Activated T-cell treated with anti-CD3 and anti-CD28 coated beads for 1 hour (primary cell): ENCODE results near the gene LRRC26.
A peak's percentile ranks its signal among the peaks of the same experiment; 100 is the strongest.
"Not testable (repeated sequence)": the region's sequence is repeated elsewhere in the genome, so short reads cannot be mapped to it uniquely, and the experiment has no call there.

Source experiments
- DNase-seq: peaks from one replicate; pipeline ENCODE4 v3.0.0-alpha.2; 2020; ENCODE audit warnings: low read depth

LRRC26 gene

GRCh38 chr9:137135154-137135553 lies 34.7 kb downstream of the LRRC26 start:
- DNase-seq: not testable (repeated sequence)

GRCh38 chr9:137134191-137134590 lies 35.7 kb downstream of the LRRC26 start:
- no peak for DNase-seq

DNA sequence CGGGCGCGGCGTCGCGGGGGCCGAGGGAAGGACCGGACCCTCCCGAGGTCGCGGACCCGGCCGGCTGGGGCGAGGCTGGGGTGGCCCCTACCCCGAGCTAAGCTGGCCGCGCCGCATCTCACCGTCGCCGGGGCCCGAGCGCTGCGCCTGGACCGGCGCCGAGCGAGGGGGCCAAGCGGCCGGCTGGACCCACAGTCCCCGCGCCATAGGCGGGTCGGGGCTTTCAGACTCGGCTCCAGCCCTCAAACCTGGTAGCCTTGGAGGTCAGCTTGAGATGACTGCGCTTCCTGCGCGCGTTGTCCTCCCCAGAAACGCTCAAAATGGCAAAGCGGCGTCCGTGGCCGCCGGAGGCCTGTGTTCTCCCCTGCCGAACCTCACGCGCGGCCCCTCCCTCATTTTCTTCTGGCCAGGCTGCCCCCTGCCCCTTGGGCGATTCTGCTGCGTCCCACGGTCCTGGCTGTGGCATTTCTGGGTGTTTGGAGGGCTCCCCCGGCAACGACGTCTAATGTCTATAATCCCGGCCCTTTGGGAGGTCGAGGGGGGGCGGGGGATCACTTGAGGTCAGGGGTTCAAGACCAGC lies 39.6 kb downstream of the LRRC26 start:
- no peak for DNase-seq

- DNase-seq: peak; percentile 78
These were observed 40.2 kb downstream of the LRRC26 start for GRCh38 chr9:137129456-137130175.

GRCh38 chr9:137128862-137129455 lies 40.9 kb downstream of the LRRC26 start:
- no peak for DNase-seq

DNA sequence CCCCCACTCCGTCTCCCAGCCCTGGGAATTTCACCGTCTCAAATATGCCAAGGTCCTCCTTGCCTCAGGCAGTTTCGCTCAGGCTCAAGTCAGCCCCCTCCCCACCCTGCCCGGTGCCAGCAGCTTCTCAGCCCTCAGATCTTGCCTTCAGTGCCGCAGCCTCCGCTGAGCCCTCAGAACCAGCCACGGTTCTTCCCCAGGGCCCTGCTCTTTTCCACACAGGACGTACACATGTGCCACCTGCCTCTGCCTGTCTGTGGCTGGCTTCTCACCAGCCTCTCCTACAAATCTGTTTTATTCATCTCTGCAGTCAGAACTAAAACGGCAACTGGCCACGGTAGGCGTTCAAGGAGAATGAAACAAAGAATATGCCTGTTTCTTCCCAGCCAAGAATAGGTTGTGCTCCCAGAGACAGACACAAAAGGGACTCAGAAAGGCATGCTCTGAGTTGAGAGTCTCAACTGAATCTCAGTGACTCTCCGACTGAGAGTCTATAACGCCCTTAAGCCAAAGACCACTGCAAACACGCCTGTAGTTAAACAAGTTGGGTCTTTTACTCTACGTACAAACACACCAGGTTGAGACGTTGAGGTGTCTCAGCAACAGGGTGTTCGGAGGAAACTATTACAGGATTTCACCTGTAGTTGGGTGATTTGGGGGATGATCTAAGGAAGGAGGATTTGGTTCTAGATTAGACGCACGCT lies 41.5 kb downstream of the LRRC26 start:
- DNase-seq: no peak

GRCh38 chr9:137127301-137128157 lies 42.3 kb downstream of the LRRC26 start:
- no peak for DNase-seq

- DNase-seq: no peak
These were observed 43.1 kb downstream of the LRRC26 start for GRCh38 chr9:137126786-137127185.

DNA sequence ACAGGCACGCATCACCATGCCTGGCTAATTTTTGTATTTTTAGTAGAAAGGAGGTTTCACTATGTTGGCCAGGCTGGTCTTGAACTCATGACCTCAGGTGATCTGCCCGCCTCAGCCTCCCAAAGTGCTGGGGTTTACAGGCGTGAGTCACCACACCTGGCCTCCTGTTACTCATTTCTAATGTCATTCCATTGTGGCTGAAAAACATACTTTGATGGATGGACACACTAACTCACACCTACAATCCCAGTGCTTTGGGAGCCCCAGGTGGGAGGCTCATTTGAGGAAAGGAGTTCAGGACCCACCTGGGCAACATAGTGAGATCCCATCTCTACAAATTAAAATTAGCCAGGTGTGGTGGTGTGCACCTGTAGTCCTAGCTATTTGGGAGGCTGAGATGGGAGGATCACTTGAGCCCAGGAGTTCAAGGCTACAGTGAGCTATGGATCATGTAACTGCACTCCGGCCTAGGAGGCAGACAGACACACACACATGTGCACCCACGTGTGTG lies 45.8 kb downstream of the LRRC26 start:
- DNase-seq: not testable (repeated sequence)

- no peak for DNase-seq
These were observed 46.4 kb downstream of the LRRC26 start for GRCh38 chr9:137123468-137123837.

DNA sequence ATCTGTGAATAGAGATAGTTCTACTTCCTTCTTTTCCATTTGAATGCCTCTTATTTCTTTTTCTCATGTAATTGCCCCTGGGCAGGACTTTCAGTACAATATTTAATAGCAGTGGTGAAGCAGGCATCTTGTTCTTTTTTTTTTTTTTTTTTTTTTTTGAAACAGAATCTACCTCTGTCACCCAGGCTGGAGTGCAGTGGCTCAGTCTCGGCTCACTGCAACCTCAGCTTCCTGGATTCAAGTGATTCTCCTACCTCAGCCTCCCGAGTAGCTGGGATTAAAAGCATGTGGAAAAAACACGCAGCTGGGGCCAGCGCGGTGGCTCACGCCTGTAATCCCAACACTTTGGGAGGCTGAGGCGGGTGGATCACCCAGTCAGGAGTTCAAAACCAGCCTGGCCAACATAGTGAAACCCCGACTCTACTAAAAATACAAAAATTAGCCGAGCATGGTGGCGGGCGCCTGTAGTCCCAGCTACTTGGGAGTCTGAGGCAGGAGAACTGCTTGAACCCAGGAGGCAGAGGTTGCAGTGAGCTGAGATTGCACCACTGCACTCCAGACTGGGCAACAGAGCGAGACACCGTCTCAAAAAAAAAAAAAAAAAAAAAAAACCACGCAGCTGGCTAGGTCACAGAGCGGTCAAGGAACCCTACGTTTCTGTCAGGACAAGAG lies 46.9 kb downstream of the LRRC26 start:
- DNase-seq: not testable (repeated sequence)

DNA sequence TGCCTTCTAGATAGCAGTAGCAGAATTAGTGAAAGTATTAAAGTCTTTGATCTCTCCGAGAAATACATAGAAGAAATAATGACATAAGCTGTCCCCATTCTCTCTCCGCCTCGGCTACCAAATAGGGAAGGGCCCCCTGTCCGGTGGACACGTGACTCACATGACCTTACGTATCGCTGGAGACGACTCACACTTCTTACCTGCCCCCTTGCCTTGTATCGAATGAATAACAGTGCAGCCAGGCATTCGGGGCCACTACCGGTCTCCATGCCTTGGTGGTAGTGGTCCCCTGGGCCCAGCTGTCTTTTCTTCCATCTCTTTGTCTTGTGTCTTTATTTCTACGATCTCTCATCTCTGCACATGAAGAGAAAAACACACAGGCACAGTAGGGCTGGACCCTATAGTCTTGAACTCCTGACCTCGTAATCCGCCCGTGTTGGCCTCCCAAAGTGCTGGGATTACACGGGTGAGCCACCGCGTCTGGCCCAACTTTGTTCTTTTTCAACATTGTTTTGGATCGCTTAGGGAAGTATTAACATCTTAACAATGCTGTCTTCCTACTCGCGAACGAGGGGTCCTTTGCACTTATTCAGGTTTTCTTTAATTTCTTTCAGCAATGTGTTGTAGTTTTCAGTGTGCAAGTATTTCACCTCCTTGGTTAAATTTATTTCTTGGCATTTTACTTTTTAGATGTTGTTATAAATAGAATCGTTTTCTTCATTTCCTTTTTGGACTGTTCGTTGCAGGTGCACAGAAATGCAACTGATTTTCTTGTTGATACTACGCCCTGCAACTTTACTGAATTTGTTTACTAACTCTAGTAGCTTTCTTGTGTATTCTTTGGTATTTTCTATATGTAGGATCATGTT lies 47.7 kb downstream of the LRRC26 start:
- DNase-seq: not testable (repeated sequence)
